ENCODE measurements around the gene CNGA1. TPM values are rescaled to one million over a fixed set of nuclear protein-coding genes. Genes with fewer than 3 reads are reported as not detected.

Gene CNGA1
- total RNA-seq, 2 donors from 2014 or later = 0.28 TPM; not detected in 1

DNA sequence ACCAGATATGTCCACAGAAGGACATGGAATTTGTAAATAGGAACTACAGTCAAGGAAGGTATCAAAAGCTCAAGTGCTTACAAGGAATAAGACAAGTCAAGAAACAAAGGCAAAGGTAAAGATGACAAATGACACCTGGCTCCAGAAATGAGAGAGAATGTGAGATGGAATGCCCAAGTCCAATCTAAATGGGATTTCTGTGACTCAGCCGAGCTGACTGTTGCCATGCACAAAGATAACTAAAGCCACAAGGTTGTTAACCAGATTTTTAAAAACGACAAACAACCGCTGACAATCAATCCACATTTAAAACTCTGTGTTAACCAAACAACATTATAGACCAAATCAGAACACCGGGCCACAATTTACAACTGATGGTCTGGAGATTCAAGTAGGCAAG is 103.2 kb downstream of the CNGA1 start:
- peak overlapping the region; percentile 100 for H3K4me3 ChIP-seq
- TF ChIP-seq, protein P1, sequence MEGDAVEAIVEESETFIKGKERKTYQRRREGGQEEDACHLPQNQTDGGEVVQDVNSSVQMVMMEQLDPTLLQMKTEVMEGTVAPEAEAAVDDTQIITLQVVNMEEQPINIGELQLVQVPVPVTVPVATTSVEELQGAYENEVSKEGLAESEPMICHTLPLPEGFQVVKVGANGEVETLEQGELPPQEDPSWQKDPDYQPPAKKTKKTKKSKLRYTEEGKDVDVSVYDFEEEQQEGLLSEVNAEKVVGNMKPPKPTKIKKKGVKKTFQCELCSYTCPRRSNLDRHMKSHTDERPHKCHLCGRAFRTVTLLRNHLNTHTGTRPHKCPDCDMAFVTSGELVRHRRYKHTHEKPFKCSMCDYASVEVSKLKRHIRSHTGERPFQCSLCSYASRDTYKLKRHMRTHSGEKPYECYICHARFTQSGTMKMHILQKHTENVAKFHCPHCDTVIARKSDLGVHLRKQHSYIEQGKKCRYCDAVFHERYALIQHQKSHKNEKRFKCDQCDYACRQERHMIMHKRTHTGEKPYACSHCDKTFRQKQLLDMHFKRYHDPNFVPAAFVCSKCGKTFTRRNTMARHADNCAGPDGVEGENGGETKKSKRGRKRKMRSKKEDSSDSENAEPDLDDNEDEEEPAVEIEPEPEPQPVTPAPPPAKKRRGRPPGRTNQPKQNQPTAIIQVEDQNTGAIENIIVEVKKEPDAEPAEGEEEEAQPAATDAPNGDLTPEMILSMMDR (IDR thresholded peaks at IDR 0.05) = no peak
- DNase-seq (ENCODE audit: low spot score) = no peak
- peaks cover 7 to 18% of the 10 kb centered on the region in 2 donors for H3K4me1 ChIP-seq (ENCODE audit: control insufficient read depth in 1 of 2, low read depth in 2 of 2)
- H3K27ac ChIP-seq = no peak overlapping the region
- H3K9me3 ChIP-seq = no peaks in the 10 kb centered on the region
- no peaks in the 10 kb centered on the region for H3K27me3 ChIP-seq (replicated peaks; ENCODE audit: insufficient read depth)
- no peaks in the 10 kb centered on the region for H3K36me3 ChIP-seq
- ATAC-seq (ENCODE audit: insufficient number of reproducible peaks, low FRiP score, low read depth) = no peak

DNA sequence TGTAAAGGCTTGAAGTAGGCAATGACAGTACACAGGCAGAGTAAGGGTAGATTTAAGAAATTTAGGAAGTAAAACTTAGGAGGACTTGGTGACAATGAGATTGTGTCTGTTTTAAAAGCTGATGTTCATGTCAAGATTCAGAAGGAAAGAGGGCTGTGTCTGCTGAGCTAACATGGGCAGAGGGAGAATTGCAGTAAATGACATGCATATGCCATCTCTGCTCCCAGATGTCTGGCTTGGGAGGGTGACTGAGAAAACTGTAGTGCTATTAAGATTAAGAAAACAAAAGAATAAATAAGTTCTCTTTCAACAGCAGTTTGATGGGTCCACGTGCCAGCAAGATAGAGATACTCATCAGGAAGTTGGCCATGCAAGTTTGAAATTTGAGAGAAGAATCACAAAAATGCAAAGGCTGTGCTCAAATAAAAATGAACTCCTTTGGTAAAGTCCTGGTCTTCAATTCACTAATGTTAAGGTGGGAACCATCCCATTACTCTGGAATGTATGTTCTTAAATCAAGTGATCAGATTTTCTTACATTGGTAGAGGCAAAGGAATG is 109.3 kb downstream of the CNGA1 start:
- DNase-seq (ENCODE audit: low spot score) (no peak), ATAC-seq (ENCODE audit: insufficient number of reproducible peaks, low FRiP score, low read depth) (no peak)
- Histone ChIP-seq H3K4me3 (no peak overlapping the region), H3K36me3 (peaks cover 13% of the 10 kb centered on the region), H3K4me1 (ENCODE audit: control insufficient read depth in 1 of 2, low read depth in 2 of 2) (peaks cover 0 to 7% of the 10 kb centered on the region in 2 donors), H3K27me3 (replicated peaks; ENCODE audit: insufficient read depth) (no peaks in the 10 kb centered on the region), H3K27ac (no peak overlapping the region), H3K9me3 (no peaks in the 10 kb centered on the region)
- TF ChIP-seq, protein P1 (IDR thresholded peaks at IDR 0.05) = no peak

DNA sequence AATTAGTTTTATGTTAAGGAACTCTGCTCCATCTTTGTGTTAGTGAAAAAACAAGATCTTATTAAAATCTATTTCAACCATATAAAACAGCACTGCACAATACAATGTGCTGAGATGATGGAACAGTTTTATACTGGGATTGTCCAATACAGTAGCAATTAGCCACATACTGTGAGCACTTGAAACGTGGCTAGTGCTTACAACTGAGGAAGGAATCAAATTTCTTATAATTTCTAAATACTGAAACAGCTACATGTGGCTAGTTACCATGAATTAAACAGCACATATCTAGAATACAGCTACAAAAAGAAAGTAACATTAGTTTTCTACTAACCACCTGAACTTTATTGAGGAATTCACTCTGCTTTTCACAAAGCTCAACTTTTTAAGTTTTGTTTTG is 116.8 kb downstream of the CNGA1 start:
- Histone ChIP-seq H3K4me1 (ENCODE audit: control insufficient read depth in 1 of 2, low read depth in 2 of 2) (no peaks in the 10 kb centered on the region), H3K27ac (no peak overlapping the region), H3K27me3 (replicated peaks; ENCODE audit: insufficient read depth) (no peaks in the 10 kb centered on the region), H3K9me3 (no peaks in the 10 kb centered on the region), H3K4me3 (no peak overlapping the region), H3K36me3 (peaks cover 36% of the 10 kb centered on the region)
- ATAC-seq (ENCODE audit: insufficient number of reproducible peaks, low FRiP score, low read depth) = no peak
- TF ChIP-seq, protein P1 (IDR thresholded peaks at IDR 0.05) = no peak
- DNase-seq (ENCODE audit: low spot score) = no peak

DNA sequence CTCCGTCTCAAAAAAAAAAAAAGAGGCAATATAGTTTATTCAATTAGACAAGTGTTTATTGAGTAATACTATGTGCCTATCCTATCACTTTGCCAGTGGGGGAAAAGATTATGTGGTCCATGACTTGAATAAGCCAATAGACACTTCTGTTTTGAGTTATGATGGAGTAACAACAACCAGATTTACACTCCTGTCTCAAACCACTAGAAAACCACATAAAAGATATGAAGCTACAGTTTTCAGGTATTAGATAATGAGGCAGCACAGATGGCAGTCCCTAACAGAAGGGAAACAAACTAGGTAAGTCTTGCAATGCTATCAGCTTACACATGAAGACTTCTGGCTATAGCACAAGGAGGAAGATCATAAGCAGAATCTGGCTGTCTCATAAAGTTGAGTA is 124.6 kb downstream of the CNGA1 start:
- H3K36me3 ChIP-seq = peaks cover 32% of the 10 kb centered on the region

More for the DNA sequence above, 124.6 kb downstream of the CNGA1 start:
- Histone ChIP-seq H3K27me3 (replicated peaks; ENCODE audit: insufficient read depth) (no peaks in the 10 kb centered on the region), H3K4me3 (no peak overlapping the region), H3K4me1 (ENCODE audit: control insufficient read depth in 1 of 2, low read depth in 2 of 2) (no peaks in the 10 kb centered on the region), H3K9me3 (no peaks in the 10 kb centered on the region), H3K27ac (no peak overlapping the region)
- ATAC-seq (ENCODE audit: insufficient number of reproducible peaks, low FRiP score, low read depth) = no peak
- TF ChIP-seq, protein P1 (IDR thresholded peaks at IDR 0.05) = no peak
- DNase-seq (ENCODE audit: low spot score) = no peak

Other genes with a start within 250 kb of the CNGA1 start
- 1 to 10 TPM in 1 of 2 donors, under 1 TPM in 1; 0.63 to 1.9 TPM for gene CORIN, start 178.6 kb downstream of the CNGA1 start, total RNA-seq
- 10 to 100 TPM in 1 of 2 donors, 1 to 10 TPM in 1; 5.6 to 13.1 TPM for gene NFXL1, start 102.1 kb downstream of the CNGA1 start, total RNA-seq
- 1 to 10 TPM in 1 of 2 donors, under 1 TPM in 1; 0.68 to 2.4 TPM for gene NIPAL1, start 91 bp upstream of the CNGA1 start, total RNA-seq
- 1 to 10 TPM; 2.7 to 2.8 TPM for gene TXK, start 117.6 kb upstream of the CNGA1 start, total RNA-seq

Data from thoracic aorta (tissue), 2 donors.